Stimulated activated CD8-positive, alpha-beta memory T cell treated with anti-CD3 and anti-CD28 coated beads, Interleukin-7, amount 100 ng/mL, for 48 hours (primary cell): ENCODE measurements around the gene CCDC71.
A peak's percentile ranks its signal among the peaks of the same experiment; 100 is the strongest.

Experiments
- DNase-seq, 2 donors: peaks; one replicate each; pipeline ENCODE4 v3.0.0-alpha.2; 2020; ENCODE audit warnings: low read depth in 1 of 2; ENCODE audit errors: extremely low read depth in 1 of 2

Gene CCDC71

DNA sequence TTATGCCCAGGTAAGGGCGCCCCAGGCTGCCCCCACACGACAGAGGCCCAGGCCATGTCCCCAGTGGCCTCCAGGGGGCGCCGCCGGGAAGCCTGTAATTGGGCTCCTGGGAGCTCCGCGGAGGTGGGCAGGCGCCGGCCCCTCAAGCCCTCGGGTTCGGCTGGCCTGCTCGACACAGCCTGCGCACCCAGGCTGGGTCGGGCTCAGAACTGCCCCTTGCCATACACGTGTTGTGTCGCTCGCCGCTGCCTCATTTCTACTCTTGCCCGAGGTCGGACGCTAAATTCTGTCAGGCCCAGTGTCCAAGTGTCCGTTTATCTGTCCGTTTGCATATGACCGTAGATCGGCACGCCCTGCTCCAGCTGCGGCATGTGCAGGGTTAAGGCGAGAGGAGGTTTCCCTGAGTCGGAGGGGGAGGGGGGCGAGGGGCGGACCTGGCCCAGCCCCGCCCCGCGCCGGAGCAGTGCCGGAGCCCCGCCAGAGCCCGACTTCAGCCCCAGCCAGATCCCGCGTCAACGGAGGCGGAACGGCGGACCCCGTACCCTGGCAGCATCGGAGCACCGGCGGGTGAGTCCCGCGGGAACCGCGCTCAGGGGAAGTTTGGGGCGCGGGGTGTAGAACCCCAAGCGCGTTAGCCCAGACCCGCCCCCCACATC is 5.1 kb upstream of the CCDC71 start, which contains the start of gene KLHDC8B:
TSS of gene KLHDC8B (plus strand) at position 480 of the 656 bp plus-strand sequence. CDS start 1,172 bp downstream, outside the sequence.
- DNase-seq = peak; percentile 64 to 77

- no peak for DNase-seq
Measured at GRCh38 chr3:49170744-49171118, 4.6 kb upstream of the CCDC71 start.

- DNase-seq = no peak
Measured at GRCh38 chr3:49166752-49167556, 823 bp upstream of the CCDC71 start.

DNA sequence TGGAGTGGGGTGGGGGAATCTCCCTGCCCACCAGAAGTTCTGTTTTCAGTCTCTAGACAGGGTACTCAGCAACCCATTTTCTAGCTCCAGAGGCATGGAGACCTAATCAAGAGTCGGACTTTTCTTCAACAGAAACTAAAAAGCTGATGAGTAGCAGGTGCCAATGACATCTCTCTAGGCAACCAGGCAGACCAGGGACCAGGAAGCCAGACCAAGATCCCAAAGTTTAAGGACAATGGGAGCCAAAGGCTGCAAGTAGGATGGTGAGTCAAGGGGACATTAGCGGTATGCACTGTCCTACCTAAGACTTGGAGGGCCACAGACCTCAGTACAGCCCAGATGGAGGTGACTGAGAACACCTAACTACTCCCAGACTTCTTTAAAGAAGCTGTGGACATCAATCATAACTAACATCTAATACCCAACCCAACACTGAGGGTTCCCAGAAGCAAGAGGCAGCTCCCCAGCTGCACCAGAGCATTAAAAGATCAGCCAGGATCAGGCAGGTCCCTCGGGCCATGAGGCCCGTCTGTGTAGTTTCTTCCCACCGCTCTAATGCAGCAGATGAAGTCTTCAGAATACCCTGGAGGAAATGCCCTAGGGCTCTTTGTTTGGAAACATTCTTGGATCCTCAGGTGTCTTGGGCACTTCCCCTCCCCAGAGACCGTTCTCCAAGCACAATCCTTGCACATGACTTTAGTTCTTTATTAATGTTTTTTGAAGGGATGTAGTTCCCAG is 979 bp downstream of the CCDC71 start:
- DNase-seq = no peak

GRCh38 chr3:49163609-49164008 is 2.5 kb downstream of the CCDC71 start:
- no peak for DNase-seq

GRCh38 chr3:49162751-49163419 is 3.2 kb downstream of the CCDC71 start:
- DNase-seq = no peak

DNA sequence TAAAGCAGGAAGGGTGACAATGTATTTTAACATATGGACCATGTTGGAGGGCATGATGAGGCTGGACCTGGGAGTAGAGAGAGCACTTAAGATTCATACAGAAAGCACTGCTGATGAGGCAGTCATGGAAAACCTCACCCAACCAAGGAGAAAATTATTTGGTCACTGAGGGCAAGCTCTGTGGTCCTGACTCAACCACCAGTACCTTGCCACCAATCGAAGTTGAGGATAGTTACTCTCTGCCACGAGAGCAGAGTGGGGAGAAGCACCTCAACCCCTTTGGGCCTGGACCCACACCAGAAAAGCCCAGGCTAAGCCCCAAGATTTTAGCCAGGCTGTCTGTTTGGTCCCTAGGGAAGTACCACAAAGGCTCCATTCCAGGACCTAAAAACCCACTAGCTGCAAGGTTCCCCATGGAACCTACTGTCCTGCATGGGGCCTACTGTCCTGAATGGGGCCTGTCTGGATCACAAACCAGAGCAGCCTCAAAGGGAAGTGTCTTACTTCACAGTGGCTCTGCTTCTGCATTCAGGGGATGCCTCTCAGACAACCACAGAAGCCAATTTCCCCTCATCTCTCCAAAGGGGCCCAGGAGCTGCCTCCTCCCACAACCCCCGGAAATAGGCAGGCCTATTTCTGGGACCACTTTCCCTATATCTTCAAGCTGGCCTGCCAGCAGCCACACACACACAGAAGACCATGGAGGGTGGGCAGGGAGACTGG is 4.2 kb downstream of the CCDC71 start:
- peak in 1 of 2 donors; percentile 39 for DNase-seq

DNA sequence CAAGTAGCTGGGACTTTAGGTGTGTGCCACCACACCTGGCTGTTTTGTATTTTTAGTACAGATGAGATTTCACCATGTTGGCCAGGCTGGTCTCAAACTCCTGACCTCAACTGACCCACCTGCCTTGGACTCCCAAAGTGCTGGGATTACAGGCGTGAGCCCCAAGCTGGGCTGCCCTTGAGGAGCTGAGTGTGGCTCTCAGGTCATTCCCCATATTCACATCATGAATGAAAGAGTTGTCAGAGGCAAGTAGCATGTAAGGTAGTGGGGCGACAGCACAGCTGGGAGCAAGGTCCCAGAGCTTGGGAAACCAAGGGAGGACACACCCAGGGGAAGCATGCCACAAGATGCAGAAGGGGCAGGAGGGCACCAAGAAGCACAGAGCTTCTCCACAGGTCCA is 4.9 kb downstream of the CCDC71 start:
- DNase-seq = no peak

DNA sequence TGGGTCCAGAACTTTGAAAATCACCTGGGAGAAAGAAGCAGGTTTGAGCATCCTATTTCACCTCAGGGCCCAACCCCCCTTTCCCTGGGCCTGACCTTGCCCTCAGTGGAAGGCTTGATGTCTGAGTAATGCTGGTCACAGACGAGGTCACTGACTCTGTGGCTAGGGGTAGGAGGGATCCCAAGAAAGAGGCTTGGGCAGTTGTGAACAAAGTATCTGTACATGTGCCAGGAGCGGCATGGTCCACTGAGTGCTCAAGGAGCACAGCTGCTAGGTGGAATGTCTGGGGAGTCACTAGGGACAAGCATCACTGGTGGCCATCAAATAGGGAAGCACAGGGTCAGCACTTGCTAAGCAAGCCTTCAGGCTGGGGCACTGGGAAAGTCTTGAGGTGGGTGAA is 7.3 kb downstream of the CCDC71 start:
- no peak for DNase-seq

DNA sequence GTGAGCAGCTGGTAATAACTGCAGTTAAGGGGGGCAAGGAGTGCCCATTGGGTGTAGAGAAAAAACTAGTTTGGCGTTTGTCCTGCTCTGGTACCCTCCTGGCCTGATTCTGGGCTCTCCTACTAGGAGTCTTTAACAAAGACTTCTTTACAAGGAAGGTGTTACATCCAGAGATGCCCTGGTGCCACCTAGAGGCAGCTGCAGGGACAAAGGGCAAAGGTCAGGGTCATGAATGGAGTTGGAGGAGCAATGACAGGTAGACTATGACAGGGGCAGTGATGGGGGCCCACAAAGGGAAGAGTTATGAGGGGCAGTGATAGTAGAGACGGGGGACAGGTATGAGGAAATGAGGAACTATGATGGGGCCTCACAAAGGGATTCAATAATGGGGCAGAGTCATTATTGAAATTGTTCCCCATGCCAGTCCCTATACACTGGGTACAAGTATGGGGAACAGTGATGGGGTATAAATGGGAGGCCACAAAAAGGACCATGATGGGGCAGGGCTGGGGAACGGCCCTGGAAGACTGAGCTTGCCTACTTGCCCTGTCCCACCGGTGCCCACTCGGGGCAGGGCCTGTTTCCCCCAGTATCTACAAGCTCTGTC is 7.9 kb downstream of the CCDC71 start:
- DNase-seq = peak in 1 of 2 donors; percentile 44

GRCh38 chr3:49157289-49157688 is 8.8 kb downstream of the CCDC71 start:
- no peak for DNase-seq

- no peak for DNase-seq
Measured at GRCh38 chr3:49153349-49153912, 12.7 kb downstream of the CCDC71 start.

DNA sequence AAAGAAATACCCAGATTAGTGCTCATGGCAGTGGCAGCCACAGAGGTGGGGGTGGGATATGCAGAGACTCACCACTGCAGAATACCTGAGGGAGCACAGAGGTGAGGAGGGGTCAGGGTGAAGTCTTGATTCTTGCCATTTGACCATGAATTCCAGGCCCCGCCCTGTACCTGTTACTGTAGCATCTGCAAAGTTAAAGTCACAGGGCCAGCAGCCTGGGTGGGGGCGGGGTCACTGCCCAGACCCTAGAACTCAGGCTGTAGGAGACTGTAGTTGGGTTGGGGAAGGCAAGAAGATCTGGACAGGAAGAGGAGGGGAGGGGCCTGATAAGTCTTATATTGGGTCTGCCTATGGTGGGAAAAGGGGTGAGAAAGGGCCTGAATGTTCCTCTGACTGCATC is 14.5 kb downstream of the CCDC71 start:
- DNase-seq = no peak

GRCh38 chr3:49148159-49148558 is 18.0 kb downstream of the CCDC71 start:
- no peak for DNase-seq

GRCh38 chr3:49140080-49140479 is 26.1 kb downstream of the CCDC71 start:
- no peak for DNase-seq

GRCh38 chr3:49135499-49135898 is 30.6 kb downstream of the CCDC71 start:
- DNase-seq = no peak

- DNase-seq = no peak
Measured at GRCh38 chr3:49134471-49135265, 31.5 kb downstream of the CCDC71 start.

GRCh38 chr3:49133226-49133951 is 32.7 kb downstream of the CCDC71 start:
- DNase-seq = no peak
